ENCODE results near the gene IL17REL.

IL17REL gene

DNA sequence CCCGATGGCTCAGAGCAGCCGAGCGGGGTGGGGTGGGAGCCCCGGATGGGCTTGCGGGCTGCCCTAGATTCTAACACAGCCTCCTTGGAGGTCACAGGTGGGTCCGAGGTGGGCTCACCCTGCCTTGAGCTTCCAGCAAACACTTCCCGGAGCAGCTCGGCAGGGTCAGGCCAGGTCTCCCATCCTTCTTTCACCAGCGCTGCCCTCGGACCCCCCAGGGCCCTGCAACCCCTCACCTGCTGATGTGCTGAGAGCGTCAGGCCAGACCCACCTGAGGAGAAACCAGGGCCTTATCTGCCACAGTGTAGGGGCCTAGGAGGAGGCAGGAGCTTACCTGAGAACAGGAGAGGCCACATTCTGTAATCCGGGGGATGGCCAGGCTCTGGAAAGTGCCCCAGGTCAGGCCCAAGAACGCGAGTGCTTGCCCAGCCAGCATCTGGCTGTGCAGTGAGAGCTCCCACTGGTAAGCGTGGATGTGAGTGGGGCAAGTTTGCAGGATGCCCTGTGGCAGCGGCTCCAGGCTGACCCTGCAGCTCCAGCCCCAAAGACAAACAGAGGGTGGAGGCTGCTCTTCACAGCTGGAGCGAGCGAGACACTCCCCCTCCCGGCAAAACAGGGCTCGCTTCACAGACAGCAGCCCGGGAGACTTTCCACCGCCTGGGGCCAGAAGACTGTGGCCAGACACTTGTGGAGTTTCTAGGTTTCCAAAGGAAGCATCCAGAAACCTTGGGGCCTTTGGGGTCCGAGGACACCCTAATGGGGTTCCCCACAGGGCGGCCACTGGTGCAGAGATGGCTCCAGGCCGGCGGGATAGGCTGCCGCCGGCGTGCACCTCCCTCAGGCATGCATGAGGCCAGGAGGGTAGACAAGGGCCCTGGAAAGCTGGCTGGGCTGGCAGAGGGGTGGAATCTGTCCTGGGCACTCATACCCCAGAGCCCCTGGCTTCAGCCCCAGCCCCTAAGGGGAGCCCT lies at the start of gene IL17REL:
Gene IL17REL, minus strand, starts transcription at position 555 of the 971 bp plus-strand sequence. Its CDS starts 119 bp downstream, at position 436.
- no peak for DNase-seq

DNA sequence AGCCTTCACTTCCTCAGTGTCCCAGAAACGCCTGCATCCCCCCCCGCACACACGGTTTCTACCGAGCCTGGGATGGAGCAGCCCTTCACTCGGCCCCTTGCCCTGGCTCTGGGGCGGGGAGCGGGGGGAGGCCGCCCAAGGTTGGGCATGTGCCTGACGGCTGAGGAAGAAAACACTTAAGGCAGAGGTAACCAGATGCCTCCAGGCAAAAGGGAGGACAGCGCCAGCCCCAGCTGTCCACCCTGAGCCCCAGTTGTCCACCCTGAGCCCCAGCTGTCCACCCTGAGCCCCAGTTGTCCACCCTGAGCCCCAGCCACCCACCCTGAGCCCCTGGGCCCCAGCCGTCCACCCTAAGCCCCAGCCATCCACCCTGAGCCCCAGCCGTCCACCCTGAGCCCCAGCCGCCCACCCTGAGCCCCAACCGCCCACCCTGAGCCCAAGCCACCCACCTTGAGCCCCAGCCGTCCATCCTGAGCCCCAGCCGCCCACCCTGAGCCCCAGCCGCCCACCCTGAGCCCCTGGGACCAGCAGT lies 49.3 kb upstream of the IL17REL start:
- no peak for DNase-seq

DNA sequence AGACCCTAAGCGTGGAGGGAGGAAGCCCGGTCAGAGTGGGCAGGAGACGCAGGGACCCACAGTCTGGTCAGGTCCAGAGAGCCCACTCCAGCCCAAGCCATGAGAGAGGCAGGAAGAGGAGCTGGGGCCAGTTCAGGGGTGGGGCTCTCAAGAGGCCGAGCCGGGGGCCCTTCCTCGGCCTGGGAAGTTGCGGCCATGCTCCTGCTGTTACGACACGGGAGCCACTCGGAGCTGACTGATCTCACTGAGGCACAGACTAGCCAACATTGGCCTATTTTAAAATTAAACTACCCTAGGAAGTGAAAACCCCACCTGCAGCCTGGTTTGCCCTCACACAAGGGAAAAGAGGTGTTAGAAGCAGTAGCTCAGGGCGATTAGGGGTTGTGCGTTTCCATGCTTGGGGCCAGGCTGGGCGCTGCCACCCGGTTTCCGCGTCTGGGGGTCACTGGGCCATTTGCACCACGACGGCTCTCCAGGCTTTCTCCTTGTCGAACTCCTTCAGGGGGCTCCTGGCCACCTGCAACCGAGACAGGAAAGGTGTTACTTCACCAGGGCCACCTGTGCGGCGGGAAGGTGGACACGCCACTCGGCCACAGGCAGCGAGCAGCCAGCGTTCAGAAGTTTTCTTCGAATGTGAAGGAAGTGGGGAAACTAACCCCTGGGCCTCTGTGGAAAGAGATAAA lies 48.7 kb upstream of the IL17REL start:
- no peak for DNase-seq

DNA sequence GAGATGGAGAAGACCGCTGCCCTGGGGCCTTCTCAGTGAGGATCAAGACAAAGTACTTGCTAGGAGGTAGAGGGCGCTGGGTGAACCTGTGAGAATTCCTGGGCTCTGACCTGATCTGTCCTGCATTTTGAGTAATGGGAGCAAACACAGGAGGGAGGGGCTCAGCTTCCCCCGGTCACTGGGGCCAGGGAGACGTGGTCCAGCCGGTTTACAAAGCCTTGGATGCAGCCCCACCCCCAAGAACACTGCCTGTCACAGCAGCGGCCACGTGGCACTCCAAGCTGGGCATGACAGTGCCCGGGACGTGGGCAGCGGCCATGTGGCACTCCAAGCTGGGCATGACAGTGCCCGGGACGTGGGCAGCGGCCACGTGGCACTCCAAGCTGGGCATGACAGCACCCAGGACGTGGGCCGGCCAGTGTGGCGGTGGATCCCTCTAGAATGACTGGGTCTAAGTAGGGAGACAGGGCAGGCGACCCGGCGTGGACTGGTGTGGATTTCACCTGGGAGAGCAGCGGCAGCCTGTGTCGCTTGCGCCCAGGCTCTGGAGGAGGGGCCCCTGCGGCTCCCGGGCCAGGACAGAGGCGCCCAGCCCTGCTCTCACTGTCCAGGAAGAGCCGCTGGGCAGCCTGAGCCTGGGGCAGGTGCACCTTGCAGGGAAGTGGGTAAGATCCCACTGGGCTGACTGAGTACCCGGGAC lies 48.0 kb upstream of the IL17REL start:
- no peak for DNase-seq

DNA sequence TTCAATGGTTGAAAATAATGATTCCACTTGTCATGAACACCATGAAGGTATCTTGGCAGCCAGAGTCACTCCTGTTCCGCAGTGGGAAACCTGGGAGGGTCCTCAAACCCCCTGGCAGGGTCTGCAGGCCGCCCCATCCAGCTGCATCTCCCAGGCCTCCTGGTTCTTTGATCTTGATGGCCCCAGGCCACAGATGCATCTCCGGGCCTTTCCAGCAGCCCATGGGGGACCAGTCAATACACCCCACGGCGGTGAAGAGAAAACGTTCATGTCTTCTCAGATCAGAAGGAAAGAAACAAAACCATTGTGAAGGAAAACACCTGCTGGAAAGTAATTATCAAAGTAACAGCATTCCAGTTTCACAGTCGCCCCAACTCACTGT lies 47.3 kb upstream of the IL17REL start:
- DNase-seq, result no peak

DNA sequence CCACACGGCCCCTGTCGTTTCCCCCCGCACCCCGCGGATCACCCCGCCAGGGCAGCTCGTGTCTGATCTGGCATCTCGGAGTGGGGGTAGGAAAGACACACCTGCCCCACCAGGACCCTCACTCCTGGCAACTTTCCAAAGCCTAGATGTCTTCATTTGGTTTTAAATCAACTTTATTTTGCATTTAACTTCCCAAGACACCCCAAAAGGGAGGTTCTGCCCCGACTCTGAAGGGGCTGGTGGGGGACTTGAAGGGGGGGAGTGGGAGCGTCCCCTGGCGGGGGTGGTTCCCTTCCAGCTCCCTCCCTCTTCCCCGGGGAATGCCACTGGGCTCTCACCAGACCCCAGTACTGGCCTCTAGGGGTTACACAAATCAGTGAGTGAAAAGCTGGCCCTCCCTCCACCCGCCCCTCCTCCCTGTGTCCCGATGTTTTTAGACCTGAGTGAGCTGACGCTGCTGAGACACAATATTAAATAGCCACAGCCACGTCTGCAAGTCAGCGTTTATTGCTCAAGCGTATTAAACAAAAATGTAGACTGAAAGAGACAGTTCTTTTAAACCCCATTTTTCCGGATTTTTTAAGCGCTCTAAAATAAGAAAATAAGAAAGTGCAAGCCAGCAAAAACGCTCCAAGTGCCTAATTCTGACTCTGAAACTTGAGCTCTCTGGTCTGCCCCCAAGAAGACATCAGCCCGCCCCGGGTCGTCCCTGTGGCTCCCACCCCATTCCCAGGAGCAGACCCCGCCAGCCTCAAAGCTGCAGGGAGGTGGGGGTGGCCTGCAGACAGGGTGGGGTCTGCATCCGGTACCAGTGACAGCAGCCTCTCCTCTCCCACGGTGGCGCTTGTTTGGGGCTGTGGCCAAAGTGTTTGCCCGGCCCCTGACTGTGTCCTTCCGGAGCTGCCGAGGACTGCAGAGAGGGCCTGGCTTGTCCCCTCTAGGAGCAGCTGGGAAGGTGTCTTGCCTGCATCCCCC lies 46.6 kb upstream of the IL17REL start:
- no peak for DNase-seq

DNA sequence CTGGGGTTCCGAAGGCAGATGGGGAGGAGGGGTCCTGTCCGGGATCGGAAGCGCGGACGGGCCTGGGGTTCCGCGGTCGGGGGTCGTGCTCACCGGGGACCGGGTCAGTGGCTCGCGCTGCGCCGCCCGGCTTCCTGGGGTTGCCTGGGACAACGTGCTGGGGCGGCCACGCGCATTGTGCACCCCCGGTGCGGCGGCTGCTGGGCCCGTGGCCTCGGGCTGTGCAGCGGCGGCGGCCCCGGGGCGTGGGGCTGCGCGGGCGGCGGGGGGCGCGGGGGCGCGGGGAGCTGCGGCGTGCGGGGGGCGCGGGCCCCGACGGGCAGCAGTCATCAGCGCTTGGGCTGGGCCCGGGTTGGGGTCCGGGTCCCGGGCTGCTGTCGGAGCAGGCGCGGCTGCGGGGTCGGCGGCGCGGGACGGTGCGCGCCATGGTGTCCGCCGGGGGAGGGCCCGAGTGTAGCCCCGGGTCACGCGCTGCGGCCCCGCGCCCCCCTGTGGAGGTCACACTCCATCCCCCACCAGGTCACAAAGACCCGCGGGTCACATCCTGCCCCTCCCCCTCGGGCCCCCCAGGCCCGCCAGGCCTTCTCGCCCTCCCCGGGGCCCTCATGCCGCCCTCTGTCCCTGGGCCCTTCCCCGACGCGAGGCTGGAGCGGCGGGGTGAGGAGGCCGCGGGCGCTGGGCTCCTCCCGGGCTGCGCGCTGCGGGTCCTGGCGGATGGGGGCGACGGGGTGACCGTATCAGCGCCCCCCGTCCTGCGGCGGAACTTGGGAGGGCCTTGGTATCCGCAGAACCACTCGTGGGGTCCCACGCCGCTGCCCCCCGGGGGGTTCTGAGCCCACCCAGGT lies 45.7 kb upstream of the IL17REL start, which contains the start of gene TTLL8:
Gene TTLL8, minus strand, starts transcription at position 238 of the 845 bp plus-strand sequence.
- no peak for DNase-seq

DNA sequence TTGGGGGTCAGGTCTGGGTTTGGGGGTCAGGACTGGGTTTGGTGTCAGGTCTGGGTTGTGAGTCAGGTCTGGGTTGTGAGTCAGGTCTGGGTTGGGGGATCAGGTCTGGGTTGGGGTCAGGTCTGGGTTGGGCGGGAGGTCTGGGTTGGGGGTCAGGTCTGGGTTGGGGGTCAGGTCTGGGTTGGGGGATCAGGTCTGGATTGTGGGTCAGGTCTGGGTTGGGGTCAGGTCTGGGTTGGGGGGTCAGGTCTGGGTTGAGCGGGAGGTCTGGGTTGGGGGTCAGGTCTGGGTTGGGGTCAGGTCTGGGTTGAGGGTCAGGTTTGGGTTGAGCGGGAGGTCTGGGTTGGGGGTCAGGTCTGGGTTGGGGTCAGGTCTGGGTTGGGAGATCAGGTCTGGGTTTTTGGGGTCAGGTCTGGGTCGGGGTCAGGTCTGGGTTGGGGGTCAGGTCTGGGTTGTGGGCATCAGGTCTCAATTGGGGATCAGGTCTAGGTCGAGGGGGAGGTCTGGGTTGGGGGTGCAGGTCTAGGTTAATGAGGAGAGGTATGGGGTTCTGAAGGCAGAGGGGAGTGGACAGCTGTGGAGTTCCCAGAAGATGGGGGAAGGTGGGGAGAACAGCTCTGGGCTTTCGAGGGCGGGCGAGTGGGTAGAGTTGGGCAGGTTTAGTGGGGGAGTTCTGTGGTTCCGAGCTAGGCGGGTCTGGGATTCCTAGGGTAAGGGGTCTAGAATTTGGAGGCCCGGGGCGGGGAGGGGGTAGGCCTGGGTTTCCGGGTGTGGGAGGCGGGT lies 44.9 kb upstream of the IL17REL start:
- no peak for DNase-seq

DNA sequence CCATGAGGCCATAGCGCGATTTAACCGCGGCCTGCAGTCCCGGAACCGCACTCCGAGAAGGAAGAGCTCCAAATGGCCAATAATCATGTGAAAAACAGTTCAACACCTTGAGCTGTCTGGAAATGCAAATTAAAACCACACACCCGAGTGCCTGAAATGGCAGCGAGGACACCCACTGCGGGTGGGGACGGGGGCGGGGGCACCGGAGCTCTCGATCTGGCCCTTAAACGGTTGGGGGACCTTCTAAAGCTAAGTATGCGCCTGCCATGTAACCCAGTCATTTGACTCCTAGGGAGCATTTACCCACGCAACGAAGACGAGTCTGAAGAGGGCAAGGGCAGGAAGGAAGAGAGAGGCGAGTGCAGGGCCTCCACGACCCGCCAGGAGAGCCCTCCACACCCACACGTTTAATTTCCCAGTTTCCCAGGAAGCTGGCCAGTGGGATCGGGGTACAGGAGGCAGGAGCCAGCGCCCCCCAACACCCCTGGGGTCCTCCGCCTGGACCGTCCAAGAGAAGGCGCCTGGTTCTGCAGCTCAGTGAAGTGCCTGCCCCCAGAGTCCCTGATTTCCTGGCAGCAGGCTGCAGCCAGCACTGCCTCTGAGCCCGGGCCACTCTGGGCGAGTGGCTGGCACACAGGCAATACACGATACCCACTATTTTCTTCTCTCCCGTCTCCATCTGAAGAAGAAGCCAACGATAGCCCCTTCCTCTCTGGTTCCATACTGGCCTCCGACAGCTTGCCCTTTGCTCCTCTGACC lies 43.8 kb upstream of the IL17REL start:
- no peak for DNase-seq

DNA sequence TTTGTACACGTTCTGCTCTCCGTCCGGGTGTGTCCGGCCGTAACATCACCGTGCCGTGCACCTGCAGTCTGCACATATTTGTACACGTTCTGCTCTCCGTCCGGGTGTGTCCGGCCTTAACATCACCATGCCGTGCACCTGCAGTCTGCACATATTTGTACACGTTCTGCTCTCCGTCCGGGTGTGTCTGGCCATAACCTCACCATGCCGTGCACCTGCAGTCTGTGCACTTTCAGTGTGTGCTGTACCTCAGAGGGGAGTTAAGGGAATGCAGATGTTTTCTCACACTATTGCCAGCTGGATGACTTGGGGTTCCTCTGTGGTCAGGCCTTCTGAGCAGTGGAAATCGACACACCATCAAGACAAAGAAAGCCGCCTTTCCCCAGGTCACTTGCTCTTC lies 41.3 kb upstream of the IL17REL start:
- DNase-seq, result no peak

DNA sequence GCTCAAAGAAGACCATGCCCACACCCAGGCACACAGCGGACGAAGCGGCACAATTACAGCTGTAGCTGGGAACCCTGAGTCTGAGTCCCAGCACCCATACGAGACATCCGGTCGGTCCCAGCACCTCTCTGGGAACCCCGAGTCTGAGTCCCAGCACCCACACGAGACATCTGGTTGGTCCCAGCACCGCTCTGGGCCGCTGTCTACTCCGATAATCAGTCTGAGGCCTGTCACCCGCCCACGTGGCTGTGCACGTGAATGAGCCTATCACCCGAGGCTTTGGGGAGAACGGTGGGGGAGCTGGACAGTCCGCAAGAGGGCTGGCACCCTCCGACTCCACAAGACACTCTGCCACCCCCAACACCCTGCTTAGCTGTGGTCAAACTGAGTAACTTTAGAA lies 39.4 kb upstream of the IL17REL start:
- DNase-seq, result no peak

DNA sequence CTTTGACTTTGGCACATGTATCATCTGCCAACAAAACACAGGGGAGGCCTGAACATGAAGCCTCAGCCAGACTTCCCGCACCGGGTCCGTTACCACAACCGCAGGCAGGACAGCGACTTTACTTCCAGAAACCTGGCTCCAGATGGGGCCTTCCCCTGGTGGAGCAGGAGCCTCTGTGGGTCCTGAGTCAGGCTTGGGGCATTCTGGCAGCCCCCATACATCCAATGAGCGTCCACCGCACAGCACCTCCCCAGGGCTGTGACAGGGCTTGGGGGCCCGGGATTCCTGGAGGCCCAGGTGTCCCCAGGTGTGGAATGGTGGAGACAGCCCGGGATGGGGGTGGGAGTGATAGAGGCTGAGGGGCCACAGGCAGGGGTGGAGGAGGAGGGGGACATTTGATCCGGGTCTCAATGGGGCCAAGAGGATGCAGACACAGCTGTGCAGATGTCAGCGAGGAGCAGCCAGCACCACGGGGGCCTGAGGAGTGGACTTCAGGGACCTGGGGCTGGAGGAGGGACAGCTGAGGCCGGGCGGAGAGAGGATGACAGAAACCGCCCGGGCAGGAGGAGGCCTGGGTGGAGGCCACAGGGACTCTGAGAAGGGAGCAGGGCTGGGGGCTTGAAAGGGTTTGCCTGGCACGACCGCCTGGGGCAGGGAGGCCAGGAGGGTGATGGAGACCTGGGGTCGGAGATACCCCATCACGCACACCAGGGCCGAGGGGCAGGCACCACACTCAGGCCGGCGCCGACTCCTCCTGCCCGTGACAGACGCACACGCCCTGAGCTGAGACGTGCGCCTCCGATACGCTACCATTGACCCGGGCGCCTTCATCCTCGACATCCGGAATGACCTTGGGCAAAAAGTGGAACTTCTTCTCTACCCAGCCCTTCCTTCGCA lies 37.0 kb upstream of the IL17REL start:
- DNase-seq, result no peak

DNA sequence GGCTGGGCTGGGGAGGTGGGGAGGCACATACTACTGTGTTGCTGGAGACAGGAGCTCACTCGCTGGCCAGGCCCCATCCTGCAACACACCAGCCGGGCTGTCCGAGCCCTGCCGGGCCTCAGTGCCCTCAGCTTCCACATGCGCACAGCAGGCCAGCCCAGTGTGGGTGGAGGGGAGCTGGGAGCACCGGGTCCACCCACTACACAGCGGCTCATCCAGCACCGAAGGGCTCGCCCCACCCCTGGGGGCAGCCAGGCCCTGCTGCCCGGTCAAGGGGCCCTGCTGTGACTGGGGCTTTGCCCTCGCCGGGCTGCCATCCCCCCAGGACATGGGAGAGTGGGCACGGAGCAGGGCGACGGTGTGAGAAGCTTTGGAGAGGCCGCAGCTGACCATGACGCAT lies 36.3 kb upstream of the IL17REL start:
- DNase-seq, result no peak

DNA sequence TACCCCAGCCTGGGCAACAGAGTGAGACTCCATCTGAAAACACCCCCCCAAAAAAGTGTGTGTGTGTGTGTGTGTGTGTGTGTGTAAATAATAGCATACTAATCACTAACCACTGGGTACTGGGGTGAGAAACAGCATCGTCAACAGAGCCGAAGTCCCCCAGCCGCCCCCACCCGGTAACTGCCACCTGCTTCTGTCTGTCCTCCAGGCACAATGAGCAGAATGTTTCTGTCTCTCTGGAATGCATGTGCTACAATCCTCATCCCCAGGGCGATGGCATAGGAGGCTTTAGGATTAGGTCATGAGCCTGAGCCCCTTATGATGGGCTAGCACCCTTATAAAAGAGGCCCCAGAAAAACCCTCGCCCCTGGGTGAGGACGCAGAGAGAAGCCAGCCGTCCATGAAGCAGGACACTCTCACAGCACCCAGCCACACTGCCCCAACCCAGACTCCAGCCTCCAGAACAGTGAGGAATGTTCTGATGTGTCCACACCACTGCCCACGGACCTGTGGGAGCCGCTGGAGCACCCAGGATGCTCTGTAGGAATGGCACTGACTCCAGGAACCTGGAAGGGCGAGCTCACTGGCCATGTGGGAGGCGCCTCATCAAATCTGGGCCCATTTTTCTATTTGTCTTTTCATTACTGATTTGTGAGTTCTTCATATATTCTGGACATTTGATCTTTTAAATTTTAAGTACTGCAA lies 35.6 kb upstream of the IL17REL start:
- DNase-seq, result no peak

DNA sequence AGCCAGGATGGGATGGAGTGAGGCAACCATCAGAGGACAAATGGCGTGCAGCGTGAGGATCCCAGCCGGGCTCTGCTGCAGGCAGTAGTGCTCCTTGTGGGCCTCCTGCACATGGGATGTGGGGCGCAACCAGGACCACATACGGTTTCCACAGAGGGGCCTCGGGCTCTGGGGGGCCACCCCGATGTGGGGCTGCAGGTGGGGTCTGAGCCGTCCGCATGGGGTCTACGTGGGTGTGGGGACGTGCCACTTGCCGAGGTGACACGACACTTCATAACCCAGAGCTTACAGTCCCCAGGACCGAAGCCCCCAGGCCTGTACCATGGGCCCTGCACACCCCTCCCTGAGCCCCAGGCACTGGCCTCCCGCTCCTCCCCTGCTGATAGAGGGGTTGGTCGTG lies 34.8 kb upstream of the IL17REL start:
- DNase-seq, result no peak

DNA sequence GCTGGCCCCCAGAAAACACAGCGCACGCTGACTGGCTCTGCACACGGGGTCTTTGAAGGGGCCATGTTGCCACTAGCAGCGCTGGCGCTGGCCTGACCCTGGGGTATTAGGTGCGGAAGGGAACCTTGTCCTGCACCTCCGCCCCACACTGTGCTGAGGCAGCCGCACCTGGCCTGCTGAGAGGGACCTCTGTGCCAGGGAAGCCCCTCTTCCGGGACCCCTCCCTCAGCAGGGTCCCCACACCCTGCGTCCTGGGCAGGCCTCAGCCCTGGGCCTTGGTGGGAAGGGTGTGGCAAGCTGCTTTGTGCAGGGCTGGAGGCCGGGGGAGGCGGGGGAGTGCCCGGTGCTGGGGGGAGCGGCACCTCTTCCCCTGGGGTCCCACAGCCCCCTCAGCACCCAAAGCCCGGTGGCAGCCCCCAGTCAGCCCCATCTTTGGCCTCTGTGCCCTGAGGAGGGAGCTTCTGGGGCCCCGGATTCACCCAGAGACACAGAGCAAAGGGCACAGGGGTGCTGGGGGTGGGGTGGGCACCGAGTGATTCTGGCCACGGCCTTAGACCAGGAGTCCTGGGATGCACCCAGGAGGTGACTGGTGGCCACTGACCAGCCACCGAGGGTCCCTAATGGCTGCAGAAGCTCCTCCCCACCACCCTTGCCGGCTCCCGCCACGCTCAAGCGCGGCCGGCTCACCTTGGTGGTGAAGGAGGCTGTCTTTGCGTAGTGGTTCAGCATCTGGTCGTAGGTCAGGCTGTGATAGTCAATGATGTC lies 34.1 kb upstream of the IL17REL start:
- DNase-seq, result no peak

DNA sequence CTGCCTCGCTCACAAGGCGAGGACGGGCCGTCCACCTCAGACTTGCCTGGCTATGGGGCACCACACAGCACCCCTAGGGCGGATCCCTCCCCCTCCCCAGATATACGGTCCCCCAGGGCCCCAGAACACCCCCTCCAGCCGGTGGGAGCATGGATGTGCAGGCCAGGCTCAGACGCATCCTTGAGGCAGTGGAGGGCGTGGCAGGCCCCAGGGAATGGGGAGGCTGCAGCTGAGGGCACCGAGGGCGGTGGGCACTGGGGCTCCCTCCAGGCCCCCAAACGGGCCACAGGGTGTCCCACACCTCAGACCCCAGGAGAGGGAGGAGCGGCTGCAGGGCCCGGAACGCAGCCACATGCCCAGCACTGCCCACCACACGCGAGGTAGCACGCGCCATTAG lies 33.5 kb upstream of the IL17REL start:
- DNase-seq, result no peak

All from activated CD4-positive, CD25-positive, alpha-beta regulatory T cell (primary cell).